Kidney epithelial cell (primary cell): ENCODE results near the gene HES4. TPM values are rescaled to one million over a fixed set of nuclear protein-coding genes. Genes with fewer than 3 reads are reported as not detected.
"Not testable (repeated sequence)": the region's sequence is repeated elsewhere in the genome, so short reads cannot be mapped to it uniquely, and the experiment has no call there.

ENCODE experiments used
- DNase-seq: peaks from one replicate; pipeline ENCODE4 v3.0.0-alpha.2; 2010; ENCODE audit warnings: low read depth
- H3K27me3 ChIP-seq: 2 replicates; pipeline ENCODE4 v1.6.0; 2011; ENCODE audit warnings: low read length; ENCODE audit not compliant: control insufficient read depth, insufficient read depth
- H3K36me3 ChIP-seq: 2 replicates; pipeline ENCODE4 v1.5.1; 2011; ENCODE audit warnings: low read length; ENCODE audit not compliant: control insufficient read depth, insufficient read depth
- H3K4me3 ChIP-seq: 2 replicates; pipeline ENCODE4 v1.5.1; 2011; ENCODE audit warnings: low read depth, mild to moderate bottlenecking, control low read depth, low read length
- total RNA-seq: library from RNA; depleted of rRNA; stranded (reverse); fragments of >200 nt; gene quantifications from 2 replicates; pipeline ENCODE4 v1.2.3, GENCODE V29; 2015
- TF ChIP-seq, protein P1 (sequence below): IDR thresholded peaks from 2 replicates; pipeline ENCODE4 v1.5.1; 2011; ENCODE audit warnings: mild to moderate bottlenecking, moderate library complexity, low read length, control low read depth, inconsistent platforms; ENCODE audit not compliant: insufficient read depth, poor library complexity, severe bottlenecking

The HES4 gene
- total RNA-seq, 1 donor from 2014 or later: 160 TPM

DNA sequence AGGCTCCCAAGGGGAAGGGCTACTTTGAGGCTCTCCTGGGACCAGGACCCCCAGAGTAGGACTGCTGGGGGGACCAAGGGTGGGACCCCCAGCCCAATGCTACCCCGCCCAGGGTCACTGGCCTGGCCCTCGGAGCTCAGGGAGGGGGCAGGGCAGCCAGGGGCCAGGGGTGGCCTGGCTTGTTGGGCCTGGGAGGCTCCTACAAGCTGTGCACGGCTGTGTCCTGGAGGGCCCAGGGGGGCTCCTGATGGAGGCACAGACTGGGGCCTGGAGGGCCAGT, 2.2 kb downstream of the HES4 start:
- Histone ChIP-seq H3K27me3 (peaks cover 14% of the 10 kb centered on the region), H3K4me3 (no peak overlapping the region), H3K36me3 (no peaks in the 10 kb centered on the region)
- TF ChIP-seq, protein P1, sequence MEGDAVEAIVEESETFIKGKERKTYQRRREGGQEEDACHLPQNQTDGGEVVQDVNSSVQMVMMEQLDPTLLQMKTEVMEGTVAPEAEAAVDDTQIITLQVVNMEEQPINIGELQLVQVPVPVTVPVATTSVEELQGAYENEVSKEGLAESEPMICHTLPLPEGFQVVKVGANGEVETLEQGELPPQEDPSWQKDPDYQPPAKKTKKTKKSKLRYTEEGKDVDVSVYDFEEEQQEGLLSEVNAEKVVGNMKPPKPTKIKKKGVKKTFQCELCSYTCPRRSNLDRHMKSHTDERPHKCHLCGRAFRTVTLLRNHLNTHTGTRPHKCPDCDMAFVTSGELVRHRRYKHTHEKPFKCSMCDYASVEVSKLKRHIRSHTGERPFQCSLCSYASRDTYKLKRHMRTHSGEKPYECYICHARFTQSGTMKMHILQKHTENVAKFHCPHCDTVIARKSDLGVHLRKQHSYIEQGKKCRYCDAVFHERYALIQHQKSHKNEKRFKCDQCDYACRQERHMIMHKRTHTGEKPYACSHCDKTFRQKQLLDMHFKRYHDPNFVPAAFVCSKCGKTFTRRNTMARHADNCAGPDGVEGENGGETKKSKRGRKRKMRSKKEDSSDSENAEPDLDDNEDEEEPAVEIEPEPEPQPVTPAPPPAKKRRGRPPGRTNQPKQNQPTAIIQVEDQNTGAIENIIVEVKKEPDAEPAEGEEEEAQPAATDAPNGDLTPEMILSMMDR: no peak
- DNase-seq: no peak

GRCh38 chr1:996851-997712, 2.8 kb downstream of the HES4 start:
- H3K36me3 ChIP-seq: no peaks in the 10 kb centered on the region
- no peak for DNase-seq
- H3K4me3 ChIP-seq: no peak overlapping the region
- TF ChIP-seq, protein P1: no peak
- peaks cover 14% of the 10 kb centered on the region for H3K27me3 ChIP-seq

DNA sequence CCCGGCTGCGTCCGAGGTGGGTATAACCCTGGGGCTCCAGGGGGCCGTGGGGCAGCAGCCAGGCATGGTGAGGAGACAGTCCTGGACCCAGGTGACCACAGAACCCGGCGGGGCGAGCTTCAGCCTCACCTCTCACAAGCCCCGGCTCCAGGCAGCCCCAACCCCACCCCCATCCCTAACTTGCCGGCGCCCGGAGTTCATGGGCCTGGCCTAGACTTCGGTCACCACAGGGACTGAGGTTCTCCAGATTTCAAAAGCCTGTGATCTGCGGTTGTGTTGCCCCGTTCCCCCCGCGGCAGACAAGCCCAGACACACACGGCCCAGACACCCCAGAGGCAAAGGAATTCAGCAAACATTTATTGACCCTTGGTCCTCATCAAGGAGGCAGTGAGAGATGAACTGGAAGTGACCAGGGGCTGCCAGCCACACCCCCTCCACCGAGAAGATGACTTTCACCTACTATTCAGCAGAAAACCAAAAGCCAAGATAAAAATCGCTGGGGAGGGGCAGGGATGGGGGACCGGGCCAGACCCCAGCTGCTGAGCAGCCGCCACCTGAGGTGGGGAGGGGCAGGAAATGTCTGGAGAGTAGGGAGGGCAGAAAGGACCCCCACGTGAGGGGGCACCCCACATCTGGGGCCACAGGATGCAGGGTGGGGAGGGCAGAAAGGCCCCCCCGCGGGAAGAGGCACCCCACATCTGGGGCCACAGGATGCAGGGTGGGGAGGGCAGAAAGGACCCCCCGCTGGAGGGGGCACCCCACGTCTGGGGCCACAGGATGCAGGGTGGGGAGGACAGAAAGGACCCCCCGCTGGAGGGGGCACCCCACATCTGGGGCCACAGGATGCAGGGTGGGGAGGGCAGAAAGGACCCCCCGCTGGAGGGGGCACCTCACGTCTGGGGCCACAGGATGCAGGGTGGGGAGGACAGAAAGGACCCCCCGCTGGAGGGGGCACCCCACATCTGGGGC, 3.9 kb downstream of the HES4 start:
- Histone ChIP-seq H3K27me3 (peaks cover 14% of the 10 kb centered on the region), H3K36me3 (no peaks in the 10 kb centered on the region), H3K4me3 (no peak overlapping the region)
- TF ChIP-seq, protein P1: no peak
- DNase-seq: no peak

DNA sequence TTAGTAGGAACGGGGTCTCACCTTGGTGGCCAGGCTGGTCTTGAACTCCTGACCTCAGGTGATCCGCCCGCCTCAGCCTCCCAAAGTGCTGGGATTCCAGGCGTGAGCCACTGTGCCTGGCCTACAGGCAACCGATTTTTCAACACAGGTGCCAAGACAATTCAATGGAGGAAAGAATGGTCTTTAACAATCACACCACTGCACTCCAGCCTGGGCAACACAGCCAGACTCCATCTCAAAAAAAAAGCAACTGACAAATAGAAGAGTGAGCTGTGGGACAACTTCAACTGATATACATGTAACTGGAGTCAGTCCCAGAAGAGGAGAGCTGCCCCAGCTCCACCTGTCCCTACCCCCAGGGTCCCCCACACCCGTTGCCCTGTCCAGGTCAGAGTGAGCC, 5.4 kb downstream of the HES4 start:
- DNase-seq, H3K4me3 ChIP-seq: not testable (repeated sequence)
- H3K27me3 ChIP-seq: peaks cover 16% of the 10 kb centered on the region

GRCh38 chr1:993379-993995, 6.4 kb downstream of the HES4 start:
- no peaks in the 10 kb centered on the region for H3K36me3 ChIP-seq
- no peak overlapping the region for H3K4me3 ChIP-seq
- TF ChIP-seq, protein P1: no peak
- no peak for DNase-seq
- peaks cover 18% of the 10 kb centered on the region for H3K27me3 ChIP-seq

More for the DNA sequence above, 5.4 kb downstream of the HES4 start:
- H3K36me3 ChIP-seq: not testable (repeated sequence)

DNA sequence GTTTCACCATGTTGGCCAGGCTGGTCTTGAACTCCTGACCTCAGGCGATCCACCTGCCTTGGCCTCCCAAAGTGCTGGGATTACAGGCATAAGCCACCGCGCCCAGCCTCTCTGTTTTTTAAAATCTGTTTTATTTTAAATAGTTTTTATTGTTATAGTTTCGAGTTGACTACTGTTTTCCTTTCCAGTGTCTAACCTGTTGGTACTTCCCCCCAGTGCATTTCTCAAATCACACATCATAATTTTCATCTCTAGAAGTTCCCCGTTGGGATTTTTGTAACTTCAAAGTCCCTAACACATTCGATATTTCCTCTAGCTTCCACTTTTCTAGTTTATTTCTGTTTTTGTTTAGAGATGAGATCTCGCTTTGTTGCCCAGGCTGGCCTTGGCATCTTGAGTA, 7.5 kb downstream of the HES4 start:
- no peak overlapping the region for H3K4me3 ChIP-seq
- no peaks in the 10 kb centered on the region for H3K36me3 ChIP-seq
- peaks cover 9% of the 10 kb centered on the region for H3K27me3 ChIP-seq
- TF ChIP-seq, protein P1: no peak
- no peak for DNase-seq
